GM12892 (cell line): ENCODE measurements around the gene SMAD6.
A peak's percentile ranks its signal among the peaks of the same experiment; 100 is the strongest.

Experiments
- DNase-seq: peaks from one replicate; pipeline ENCODE4 v3.0.0; 2011; ENCODE audit not compliant: insufficient read length
- FAIRE-seq: peaks from 2 replicates; lab custom pipeline; 2011; peaks lifted over from hg19 to GRCh38; lab: Jason Lieb, UNC
- POLR2A ChIP-seq: IDR thresholded peaks from 2 replicates; pipeline ENCODE4 v1.6.1; 2011; ENCODE audit warnings: low read depth, low read length, control low read depth
- POLR2AphosphoS5 ChIP-seq: IDR thresholded peaks from 2 replicates; pipeline ENCODE4 v1.6.1; 2011; ENCODE audit warnings: low read depth, low read length, control low read depth
- TAF1 ChIP-seq: IDR thresholded peaks from 2 replicates; pipeline ENCODE4 v1.6.1; 2011; ENCODE audit warnings: low read depth, mild to moderate bottlenecking, control low read depth, low read length, borderline replicate concordance

SMAD6 gene

DNA sequence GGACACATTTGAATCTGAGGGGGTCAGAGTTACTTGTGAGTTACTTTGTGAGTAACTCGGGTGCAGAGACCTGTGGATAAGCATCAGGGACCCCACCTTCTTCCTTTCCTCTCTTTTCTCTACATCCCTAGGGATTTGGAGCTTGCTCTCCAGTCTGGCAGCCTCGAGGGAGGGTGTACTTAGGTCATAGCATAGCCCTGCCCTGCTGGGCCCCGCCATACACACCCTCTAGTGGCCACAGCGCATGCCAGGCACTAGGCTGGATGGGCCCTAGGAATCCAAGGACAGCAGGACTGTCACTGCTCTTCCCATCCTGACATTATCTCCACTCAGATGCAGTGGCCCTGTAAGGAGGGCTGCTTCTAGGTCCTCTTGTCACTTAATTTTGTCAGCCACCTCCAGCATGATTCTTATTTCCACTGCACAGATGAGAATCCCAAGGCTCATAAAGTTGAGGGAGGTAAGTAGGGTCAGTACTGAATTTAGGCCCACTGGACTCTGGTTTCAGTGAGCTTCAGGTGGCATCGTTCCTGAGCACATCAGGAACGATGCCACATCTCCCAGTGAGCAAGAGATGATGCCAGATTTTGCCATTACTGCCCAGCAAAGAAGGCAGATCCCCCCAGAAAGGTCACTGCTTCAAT lies 3.6 kb upstream of the SMAD6 start:
- DNase-seq (no peak), FAIRE-seq (peak; percentile 5)
- TF ChIP-seq POLR2AphosphoS5: no peak

DNA sequence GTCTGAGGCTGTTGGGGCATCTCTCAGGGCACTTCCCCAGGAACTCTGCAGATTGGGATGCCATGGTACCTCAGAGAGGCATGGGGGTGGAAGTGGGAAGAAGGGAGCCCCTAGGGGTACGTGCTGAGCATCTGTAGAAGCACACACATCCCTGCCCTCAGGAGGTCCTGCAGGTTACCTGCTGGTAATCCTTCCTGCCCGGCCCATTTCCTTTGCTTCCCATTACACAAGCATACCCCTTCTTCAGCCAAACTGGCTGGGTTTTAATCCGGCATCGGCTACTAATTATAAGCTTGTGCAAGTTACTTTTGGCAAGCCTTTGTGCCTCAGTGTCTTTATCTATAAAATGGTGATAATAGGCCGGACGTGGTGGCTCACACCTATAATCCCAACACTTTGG lies 3.1 kb upstream of the SMAD6 start:
- FAIRE-seq (no peak), DNase-seq (no peak)
- TF ChIP-seq POLR2A: no peak
- TF ChIP-seq POLR2AphosphoS5: no peak
- TF ChIP-seq TAF1: no peak

DNA sequence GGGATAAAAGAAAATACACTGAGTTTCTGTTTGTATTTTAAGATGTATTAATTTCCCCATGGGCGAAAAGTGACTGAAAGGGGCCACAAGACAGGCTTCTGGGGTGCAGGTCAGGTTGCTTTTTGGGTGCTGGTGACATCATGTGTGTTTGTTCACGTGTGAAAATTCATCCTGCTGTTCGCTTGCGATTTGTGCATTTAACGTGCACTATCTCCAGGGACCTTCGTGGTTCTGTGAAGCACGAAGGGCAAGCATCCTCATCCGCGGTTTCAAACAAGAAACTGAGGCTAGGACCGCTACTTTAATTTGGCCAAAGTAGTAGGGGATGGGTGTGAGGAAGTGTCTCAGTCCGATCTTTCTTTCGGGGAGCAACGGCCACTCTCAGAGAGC lies 1.6 kb upstream of the SMAD6 start:
- FAIRE-seq (no peak), DNase-seq (no peak)
- TF ChIP-seq TAF1: no peak
- TF ChIP-seq POLR2AphosphoS5: no peak
- TF ChIP-seq POLR2A: no peak

DNA sequence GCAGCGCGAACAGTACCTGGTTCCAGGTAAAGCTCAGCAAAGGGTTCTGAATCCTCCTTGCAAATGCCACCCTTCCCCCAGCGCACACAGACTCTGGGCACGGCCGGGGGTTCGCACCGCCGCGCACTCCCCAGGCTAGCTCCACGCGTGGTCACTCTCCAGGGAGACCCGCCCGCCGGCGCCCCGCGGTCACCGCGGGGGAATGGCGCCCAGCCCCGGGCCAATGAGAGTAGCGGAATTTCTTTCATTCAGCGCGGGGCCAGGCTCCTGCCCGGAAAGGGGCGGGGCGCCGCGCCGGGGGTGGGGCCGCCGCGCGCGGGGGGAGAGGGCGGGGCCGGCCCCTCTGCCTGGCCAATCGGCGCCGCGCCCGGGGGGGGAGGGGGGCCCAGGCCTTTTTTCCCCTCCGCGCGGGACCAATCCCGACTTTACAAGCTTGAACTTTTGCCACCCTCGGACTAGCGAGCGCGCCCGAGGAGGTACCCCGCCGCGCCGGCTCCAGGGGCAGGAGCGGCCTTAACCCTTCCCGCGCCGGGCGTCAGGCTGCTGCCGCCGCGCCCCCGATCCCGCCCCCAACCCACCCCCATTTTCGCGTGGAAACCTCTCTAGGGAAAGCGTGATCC lies 1.1 kb upstream of the SMAD6 start:
- TF ChIP-seq POLR2AphosphoS5 (no peak), TAF1 (no peak), POLR2A (no peak)
- peak; percentile 86 for DNase-seq
- FAIRE-seq: peak; percentile 85

DNA sequence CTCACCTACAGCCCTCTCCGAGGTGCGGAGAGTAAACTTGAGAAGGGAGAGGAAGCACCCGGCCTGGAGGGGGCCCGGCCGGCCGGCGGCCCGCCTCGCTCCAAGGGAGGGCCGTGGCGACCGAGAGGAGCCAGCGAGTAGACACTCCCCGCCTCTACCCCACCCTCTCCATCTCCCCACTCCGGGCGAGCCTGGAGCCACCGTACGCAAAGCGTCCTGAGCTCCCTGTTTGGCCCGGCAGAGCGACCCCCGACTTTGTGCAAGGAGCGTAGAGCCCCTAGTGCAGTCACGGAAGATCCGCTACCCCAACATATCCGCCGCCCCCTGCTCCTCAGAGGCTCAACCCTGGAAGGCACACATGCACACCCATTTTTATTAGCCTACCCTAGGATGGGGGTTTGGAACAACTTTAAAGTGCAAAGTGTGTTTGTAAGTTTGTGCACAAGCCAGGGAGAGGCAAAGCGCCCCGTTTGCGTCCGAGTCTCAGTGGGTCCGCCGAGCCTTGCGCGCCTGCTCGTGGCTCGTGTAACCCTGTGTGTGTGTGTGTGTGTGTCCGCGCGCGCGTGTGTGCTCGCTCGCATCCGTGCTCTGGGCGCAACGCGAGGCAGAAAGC lies 508 bp upstream of the SMAD6 start:
- FAIRE-seq (peak; percentile 78), DNase-seq (peak; percentile 51)
- TF ChIP-seq TAF1 (no peak), POLR2A (no peak), POLR2AphosphoS5 (no peak)

DNA sequence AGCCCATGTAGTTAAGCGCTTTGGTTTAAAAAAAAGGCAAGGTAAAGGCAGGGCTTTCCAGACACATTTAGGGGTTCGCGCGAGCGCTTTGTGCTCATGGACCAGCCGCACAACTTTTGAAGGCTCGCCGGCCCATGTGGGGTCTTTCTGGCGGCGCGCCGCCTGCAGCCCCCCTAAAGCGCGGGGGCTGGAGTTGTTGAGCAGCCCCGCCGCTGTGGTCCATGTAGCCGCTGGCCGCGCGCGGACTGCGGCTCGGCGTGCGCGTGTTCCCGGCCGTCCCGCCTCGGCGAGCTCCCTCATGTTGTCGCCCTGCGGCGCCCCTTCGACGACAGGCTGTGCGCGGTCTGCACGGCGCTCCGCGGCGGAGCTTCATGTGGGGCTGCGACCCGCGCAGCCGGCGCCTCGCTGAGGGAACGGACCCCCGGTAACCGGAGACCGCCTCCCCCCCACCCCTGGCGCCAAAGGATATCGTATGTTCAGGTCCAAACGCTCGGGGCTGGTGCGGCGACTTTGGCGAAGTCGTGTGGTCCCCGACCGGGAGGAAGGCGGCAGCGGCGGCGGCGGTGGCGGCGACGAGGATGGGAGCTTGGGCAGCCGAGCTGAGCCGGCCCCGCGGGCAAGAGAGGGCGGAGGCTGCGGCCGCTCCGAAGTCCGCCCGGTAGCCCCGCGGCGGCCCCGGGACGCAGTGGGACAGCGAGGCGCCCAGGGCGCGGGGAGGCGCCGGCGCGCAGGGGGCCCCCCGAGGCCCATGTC lies 927 bp downstream of the SMAD6 start:
- FAIRE-seq (no peak), DNase-seq (no peak)
- TF ChIP-seq TAF1 (no peak), POLR2A (no peak), POLR2AphosphoS5 (no peak)

DNA sequence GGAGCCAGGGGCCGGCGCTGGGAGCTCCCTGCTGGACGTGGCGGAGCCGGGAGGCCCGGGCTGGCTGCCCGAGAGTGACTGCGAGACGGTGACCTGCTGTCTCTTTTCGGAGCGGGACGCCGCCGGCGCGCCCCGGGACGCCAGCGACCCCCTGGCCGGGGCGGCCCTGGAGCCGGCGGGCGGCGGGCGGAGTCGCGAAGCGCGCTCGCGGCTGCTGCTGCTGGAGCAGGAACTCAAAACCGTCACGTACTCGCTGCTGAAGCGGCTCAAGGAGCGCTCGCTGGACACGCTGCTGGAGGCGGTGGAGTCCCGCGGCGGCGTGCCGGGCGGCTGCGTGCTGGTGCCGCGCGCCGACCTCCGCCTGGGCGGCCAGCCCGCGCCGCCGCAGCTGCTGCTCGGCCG lies 1.5 kb downstream of the SMAD6 start:
- no peak for TF ChIP-seq POLR2AphosphoS5
- no peak for FAIRE-seq
- DNase-seq: peak; percentile 47

DNA sequence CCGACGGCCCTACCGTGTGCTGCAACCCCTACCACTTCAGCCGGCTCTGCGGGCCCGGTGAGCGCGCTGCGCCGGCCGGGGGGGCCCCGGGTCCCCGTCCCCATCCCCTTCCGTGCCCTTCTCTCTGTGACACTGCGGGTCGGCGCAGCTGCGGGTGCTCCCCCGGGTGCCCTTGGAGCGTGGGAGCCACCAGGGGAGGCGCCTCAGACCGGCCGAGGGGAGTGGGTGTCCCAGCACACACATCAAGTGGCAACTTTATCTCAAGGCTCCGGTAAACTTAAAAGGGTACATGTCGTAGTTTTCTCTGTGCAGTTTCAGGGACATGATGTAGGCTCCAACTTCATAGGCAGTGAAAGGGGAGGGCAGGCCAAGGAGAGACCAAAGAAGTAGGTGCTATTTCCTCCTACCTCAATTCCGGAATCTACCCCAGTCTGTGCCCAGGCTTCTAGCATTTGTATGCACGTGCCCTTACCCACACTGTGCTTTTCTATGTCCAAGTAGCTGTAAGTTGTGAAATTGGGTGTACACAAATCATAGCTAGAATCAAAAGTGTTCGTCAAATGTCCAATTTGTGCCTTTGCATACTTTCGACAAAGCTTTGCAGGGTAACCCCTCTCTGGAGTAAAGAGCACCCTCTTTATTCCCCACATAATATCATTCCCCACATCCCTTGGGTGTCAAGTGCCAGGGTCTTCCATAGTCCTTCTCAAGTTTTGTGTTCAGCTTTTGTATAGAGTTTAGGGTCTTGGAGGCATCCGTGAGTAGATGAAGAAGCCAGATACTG lies 2.2 kb downstream of the SMAD6 start:
- DNase-seq (no peak), FAIRE-seq (no peak)
- TF ChIP-seq POLR2AphosphoS5 (no peak), TAF1 (no peak), POLR2A (no peak)

DNA sequence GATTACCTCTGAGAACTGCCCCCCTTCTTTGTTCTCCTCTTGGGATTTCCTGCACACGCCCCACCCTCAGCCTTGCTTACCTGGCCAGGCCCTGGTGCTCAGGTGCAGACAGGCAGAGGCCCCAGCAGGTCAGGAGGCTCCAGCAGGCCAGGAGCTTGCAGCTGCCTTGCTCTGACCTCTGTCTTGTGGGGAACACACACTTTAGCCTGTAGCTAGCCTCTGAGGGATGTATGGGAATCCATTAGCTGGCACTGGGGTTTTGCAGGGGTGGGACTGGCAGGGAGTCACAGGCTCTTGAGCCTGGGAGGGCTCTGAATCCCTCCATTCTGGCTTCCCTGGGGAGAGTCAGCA lies 2.7 kb downstream of the SMAD6 start:
- FAIRE-seq (no peak), DNase-seq (no peak)
- no peak for TF ChIP-seq POLR2AphosphoS5

DNA sequence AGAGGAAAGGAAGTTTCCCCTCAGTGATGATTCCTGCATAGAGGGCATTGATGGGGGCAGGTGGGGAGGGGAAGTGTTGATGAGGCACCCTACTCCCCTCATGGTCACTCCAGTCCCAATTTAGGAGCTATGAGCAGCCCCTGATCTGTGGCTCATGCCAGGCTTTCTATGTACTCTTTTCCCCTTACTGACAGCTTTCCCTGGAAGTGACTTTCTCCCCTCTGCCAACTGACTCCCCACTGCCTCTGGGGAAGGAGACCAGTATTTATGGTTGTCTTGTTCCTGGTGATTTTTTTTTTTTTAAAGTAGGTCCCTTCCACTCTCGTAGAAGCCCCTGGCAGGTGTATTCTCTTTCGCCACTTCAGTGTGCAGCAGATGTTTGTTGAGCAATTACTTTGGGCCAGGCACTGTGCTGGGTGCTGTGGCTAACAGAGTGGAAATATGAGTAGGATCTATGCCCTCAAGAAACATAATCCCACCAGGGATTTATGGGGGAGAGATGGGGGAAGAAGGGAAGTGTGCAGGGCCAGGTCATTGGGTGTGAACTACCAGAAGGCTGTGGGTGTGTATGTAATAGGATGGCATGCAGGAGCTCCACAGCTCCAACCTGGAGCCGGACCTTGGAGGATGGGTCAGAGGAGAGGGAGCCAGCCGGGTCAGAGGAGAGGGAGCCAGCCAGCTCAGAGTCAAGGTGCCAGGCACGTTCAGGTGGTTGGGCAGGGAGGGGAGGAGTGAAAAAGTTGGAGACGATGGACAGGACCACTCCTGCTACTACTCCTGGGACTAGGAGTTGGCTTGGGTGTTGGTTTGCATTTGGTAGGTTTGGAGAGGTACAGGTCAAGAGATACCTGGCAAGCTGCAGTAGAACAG lies 3.5 kb downstream of the SMAD6 start:
- DNase-seq (no peak), FAIRE-seq (no peak)
- TF ChIP-seq POLR2A (no peak), POLR2AphosphoS5 (no peak), TAF1 (no peak)
